GM12878 (cell line): Measurements from ENCODE around the gene KRT82. TPM values are rescaled to one million over a fixed set of nuclear protein-coding genes. Genes with fewer than 3 reads are reported as not detected.

Experiments
- ATAC-seq: fragments of 200-7000 bp; cut with Tn5 transposase; 3 replicates; pipeline ENCODE4 v1.9.1; 2020; ENCODE audit warnings: mild to moderate bottlenecking, moderate library complexity
- BruUV-seq: library from RNA; stranded (reverse); fragments of 400-500 nt; replicated peaks from 2 replicates; lab custom pipeline; 2021; lab: Mats Ljungman, UMichigan
- CTCF ChIA-PET: fragments of 300-600 bp; sonication (Branson Sonifier 250); formaldehyde crosslinking; extraction: SDS; loops from one replicate; lab custom pipeline; 2021; ENCODE audit warnings: inconsistent platforms; lab: Yijun Ruan, JAX
- POLR2A ChIA-PET: fragments of 350-600 bp; formaldehyde crosslinking; extraction: SDS; loops from one replicate; lab custom pipeline; 2021; ENCODE audit warnings: inconsistent platforms; lab: Charles Lee
- RAD21 ChIA-PET: fragments of 300-600 bp; sonication (Branson Sonifier 250); formaldehyde crosslinking; loops from one replicate; lab custom pipeline; 2023; ENCODE audit warnings: antibody characterized with exemption; ENCODE audit not compliant: unreplicated experiment; lab: Charles Lee
- SMC1A ChIA-PET: fragments of 300-600 bp; sonication (Branson Sonifier 250); formaldehyde crosslinking; loops from one replicate; lab custom pipeline; 2023; ENCODE audit not compliant: unreplicated experiment, uncharacterized antibody; lab: Charles Lee
- DNase-seq: peaks from one replicate; pipeline ENCODE4 v3.0.0-alpha.2; 2011; ENCODE audit warnings: low read depth, low spot score
- FAIRE-seq: peaks from 3 replicates; lab custom pipeline; 2011; peaks lifted over from hg19 to GRCh38; lab: Jason Lieb, UNC
- H2AFZ ChIP-seq: 2 replicates; pipeline ENCODE4 v1.6.0; 2011; ENCODE audit warnings: low read depth, low read length, control low read depth; ENCODE audit not compliant: control insufficient read depth
- H3K27ac ChIP-seq: 2 replicates; pipeline ENCODE4 v1.5.1; 2011; ENCODE audit warnings: control low read depth; ENCODE audit not compliant: control insufficient read depth, insufficient read depth
- H3K27me3 ChIP-seq, 2 experiments: replicated peaks in 1 of 2; 2 replicates each; pipeline versions ENCODE4 v1.6.0 to v1.6.1; 2011; ENCODE audit warnings: low read length in 1 of 2; ENCODE audit not compliant: control insufficient read depth in 2 of 2, insufficient read depth in 2 of 2
- H3K36me3 ChIP-seq, 2 experiments: 2 replicates each; pipeline ENCODE4 v1.5.1; 2011; ENCODE audit warnings: low read length in 1 of 2; ENCODE audit not compliant: control insufficient read depth in 2 of 2, insufficient read depth in 2 of 2
- H3K4me1 ChIP-seq: 2 replicates; pipeline ENCODE4 v1.6.1; 2011; ENCODE audit warnings: mild to moderate bottlenecking, low read length, moderate library complexity, mixed read lengths; ENCODE audit not compliant: control insufficient read depth, insufficient read depth
- H3K4me2 ChIP-seq: 2 replicates; pipeline ENCODE4 v1.6.0; 2011; ENCODE audit warnings: control low read depth; ENCODE audit not compliant: control insufficient read depth, insufficient read depth
- H3K4me3 ChIP-seq: fragments of 200-600 bp; sonication (generic); 2 replicates; pipeline ENCODE4 v1.5.1; 2016
- H3K79me2 ChIP-seq: 2 replicates; pipeline ENCODE4 v1.6.0; 2011; ENCODE audit warnings: low read length; ENCODE audit not compliant: control insufficient read depth, insufficient read depth
- H3K9ac ChIP-seq: 2 replicates; pipeline ENCODE4 v1.8.0; 2011; ENCODE audit warnings: low read length, control low read depth, mixed read lengths; ENCODE audit not compliant: control insufficient read depth, insufficient read depth
- H3K9me3 ChIP-seq: replicated peaks from 3 replicates; pipeline ENCODE4 v1.5.1; 2011; ENCODE audit warnings: mild to moderate bottlenecking, low read length; ENCODE audit not compliant: control insufficient read depth, insufficient read depth
- H4K20me1 ChIP-seq: 2 replicates; pipeline ENCODE4 v1.6.0; 2011; ENCODE audit not compliant: control insufficient read depth, insufficient read depth
- CHD1 ChIP-seq: IDR thresholded peaks from 2 replicates; pipeline ENCODE4 v1.6.1; 2012; ENCODE audit warnings: low read depth, low read length, improper control_type of control experiment
- CHD4 ChIP-seq: fragments of 200-600 bp; sonication (generic); IDR thresholded peaks from 2 replicates; pipeline ENCODE4 v1.6.1; 2016; ENCODE audit warnings: mild to moderate bottlenecking
- JUND ChIP-seq: IDR thresholded peaks from 2 replicates; pipeline ENCODE4 v1.6.1; 2012; ENCODE audit warnings: low read depth, mild to moderate bottlenecking, low read length, improper control_type of control experiment, moderate library complexity
- MXI1 ChIP-seq: fragments of 150-350 bp; IDR thresholded peaks from 2 replicates; pipeline ENCODE4 v1.6.1; 2011; ENCODE audit warnings: low read depth, mild to moderate bottlenecking, inconsistent platforms, low read length, improper control_type of control experiment
- NR2C1 ChIP-seq: fragments of 450-650 bp; IDR thresholded peaks from 2 replicates; pipeline ENCODE4 v1.6.1; 2017; ENCODE audit warnings: antibody characterized with exemption, mild to moderate bottlenecking, moderate library complexity
- RAD51 ChIP-seq: fragments of 450-650 bp; IDR thresholded peaks from 2 replicates; pipeline ENCODE4 v1.6.1; 2016; ENCODE audit warnings: moderate library complexity, mild to moderate bottlenecking, inconsistent platforms
- STAT3 ChIP-seq: IDR thresholded peaks from 2 replicates; pipeline ENCODE4 v1.6.1; 2011; ENCODE audit warnings: low read depth, low read length, improper control_type of control experiment
- SUZ12 ChIP-seq: fragments of 200-600 bp; sonication (generic); IDR thresholded peaks from one replicate; pipeline ENCODE4 v1.6.1; 2018; ENCODE audit warnings: antibody characterized with exemption, mild to moderate bottlenecking; ENCODE audit not compliant: unreplicated experiment
- TBL1XR1 ChIP-seq: IDR thresholded peaks from 2 replicates; pipeline ENCODE4 v1.6.1; 2012; ENCODE audit warnings: low read depth, low read length, improper control_type of control experiment
- ZNF207 ChIP-seq: fragments of 450-650 bp; IDR thresholded peaks from 2 replicates; pipeline ENCODE4 v1.6.1; 2014; ENCODE audit warnings: antibody characterized with exemption, mild to moderate bottlenecking, borderline replicate concordance
- ZNF687 ChIP-seq: fragments of 450-650 bp; IDR thresholded peaks from 2 replicates; pipeline ENCODE4 v1.6.1; 2017; ENCODE audit warnings: mild to moderate bottlenecking, moderate library complexity
- WGBS: methylation state at CpG from one replicate; pipeline ENCODE4 v1.1.6; 2016; ENCODE audit warnings: low lambda C conversion rate; ENCODE audit not compliant: insufficient replicate concordance, insufficient coverage; ENCODE audit errors: missing lambda C conversion rate; 5-methylcytosine and 5-hydroxymethylcytosine counted together
- in situ Hi-C: fragments of 300-500 bp; cut with MboI; formaldehyde crosslinking; loops from 9 replicates; pipeline ENCODE4 v1.14.3; 2018; ENCODE audit warnings: mixed read lengths
- intact Hi-C: fragments of 100-400 bp; cut with micrococcal nuclease; formaldehyde crosslinking; loops from one replicate; pipeline ENCODE4 v1.14.2; 2022; ENCODE audit not compliant: unreplicated experiment
- polyA plus RNA-seq, 11 experiments: library from polyadenylated mRNA; depleted of rRNA in 4 of 11; unstranded in 6 of 11; stranded (reverse) in 5 of 11; fragments of >200 nt; fragmentation: Nextera tagmentation in 4 of 11; fragmentation: Illumina TruSeq in 1 of 11; extraction: Ambion mirVana in 4 of 11; extraction: Trizol in 1 of 11; gene quantifications; 1 replicate in 1 of 11; 2 replicates in 10 of 11; pipeline versions ENCODE4 v1.2.1 to v1.2.3, GENCODE V29; 2011 to 2016; ENCODE audit warnings: inconsistent platforms in 2 of 11, missing spikeins in 2 of 11, low read depth in 1 of 11
- total RNA-seq, 4 experiments: library from RNA; depleted of rRNA in 3 of 4; stranded (reverse); fragments of >200 nt in 3 of 4; fragmentation: Illumina TruSeq in 1 of 4; extraction: Trizol in 1 of 4; gene quantifications; 2 replicates each; pipeline versions ENCODE4 v1.2.1 to v1.2.3, GENCODE V29; 2013 to 2021
- TF ChIP-seq, protein P1 (sequence below): IDR thresholded peaks from 2 replicates; pipeline ENCODE4 v1.6.1; 2012; ENCODE audit warnings: improper control_type of control experiment, low read depth, low read length; ENCODE audit not compliant: insufficient replicate concordance

The KRT82 gene
- total and polyA plus RNA-seq, 10 of the 15 experiments (the other 5 are each of a cell fraction or from before 2014, with no cell fraction given) = not detected

GRCh38 chr12:52413782-52414345 lies 7.7 kb upstream of the KRT82 start:
- no TSS peak for BruUV-seq

More at GRCh38 chr12:52413782-52414345, 7.7 kb upstream of the KRT82 start:
- no peaks in the 10 kb centered on the region for H3K79me2 ChIP-seq
- ChIA-PET RAD21 (no interaction called here), SMC1A (interaction anchor here (1.0 kb wide), 1 partner anchor 14 kb away, joined by 4 read pairs; no protein-coding TSS in a partner anchor), POLR2A (no interaction called here), CTCF (interaction anchor here (1.1 kb wide), 1 partner anchor 33 kb away, joined by 3 read pairs; no protein-coding TSS in a partner anchor)
- H3K4me1 ChIP-seq = no peaks in the 10 kb centered on the region
- no peaks in the 10 kb centered on the region for H3K36me3 ChIP-seq
- no peaks in the 10 kb centered on the region for H3K9me3 ChIP-seq
- no peak overlapping the region for H3K4me3 ChIP-seq
- FAIRE-seq = no peak
- TF ChIP-seq TBL1XR1 = no peak
- TF ChIP-seq MXI1 = no peak
- no peak for TF ChIP-seq NR2C1
- TF ChIP-seq SUZ12 = no peak
- TF ChIP-seq JUND = no peak
- TF ChIP-seq, protein P1, sequence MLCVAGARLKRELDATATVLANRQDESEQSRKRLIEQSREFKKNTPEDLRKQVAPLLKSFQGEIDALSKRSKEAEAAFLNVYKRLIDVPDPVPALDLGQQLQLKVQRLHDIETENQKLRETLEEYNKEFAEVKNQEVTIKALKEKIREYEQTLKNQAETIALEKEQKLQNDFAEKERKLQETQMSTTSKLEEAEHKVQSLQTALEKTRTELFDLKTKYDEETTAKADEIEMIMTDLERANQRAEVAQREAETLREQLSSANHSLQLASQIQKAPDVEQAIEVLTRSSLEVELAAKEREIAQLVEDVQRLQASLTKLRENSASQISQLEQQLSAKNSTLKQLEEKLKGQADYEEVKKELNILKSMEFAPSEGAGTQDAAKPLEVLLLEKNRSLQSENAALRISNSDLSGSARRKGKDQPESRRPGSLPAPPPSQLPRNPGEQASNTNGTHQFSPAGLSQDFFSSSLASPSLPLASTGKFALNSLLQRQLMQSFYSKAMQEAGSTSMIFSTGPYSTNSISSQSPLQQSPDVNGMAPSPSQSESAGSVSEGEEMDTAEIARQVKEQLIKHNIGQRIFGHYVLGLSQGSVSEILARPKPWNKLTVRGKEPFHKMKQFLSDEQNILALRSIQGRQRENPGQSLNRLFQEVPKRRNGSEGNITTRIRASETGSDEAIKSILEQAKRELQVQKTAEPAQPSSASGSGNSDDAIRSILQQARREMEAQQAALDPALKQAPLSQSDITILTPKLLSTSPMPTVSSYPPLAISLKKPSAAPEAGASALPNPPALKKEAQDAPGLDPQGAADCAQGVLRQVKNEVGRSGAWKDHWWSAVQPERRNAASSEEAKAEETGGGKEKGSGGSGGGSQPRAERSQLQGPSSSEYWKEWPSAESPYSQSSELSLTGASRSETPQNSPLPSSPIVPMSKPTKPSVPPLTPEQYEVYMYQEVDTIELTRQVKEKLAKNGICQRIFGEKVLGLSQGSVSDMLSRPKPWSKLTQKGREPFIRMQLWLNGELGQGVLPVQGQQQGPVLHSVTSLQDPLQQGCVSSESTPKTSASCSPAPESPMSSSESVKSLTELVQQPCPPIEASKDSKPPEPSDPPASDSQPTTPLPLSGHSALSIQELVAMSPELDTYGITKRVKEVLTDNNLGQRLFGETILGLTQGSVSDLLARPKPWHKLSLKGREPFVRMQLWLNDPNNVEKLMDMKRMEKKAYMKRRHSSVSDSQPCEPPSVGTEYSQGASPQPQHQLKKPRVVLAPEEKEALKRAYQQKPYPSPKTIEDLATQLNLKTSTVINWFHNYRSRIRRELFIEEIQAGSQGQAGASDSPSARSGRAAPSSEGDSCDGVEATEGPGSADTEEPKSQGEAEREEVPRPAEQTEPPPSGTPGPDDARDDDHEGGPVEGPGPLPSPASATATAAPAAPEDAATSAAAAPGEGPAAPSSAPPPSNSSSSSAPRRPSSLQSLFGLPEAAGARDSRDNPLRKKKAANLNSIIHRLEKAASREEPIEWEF = no peak
- TF ChIP-seq RAD51 = no peak
- TF ChIP-seq STAT3 = no peak
- TF ChIP-seq CHD1 = no peak
- no peak for TF ChIP-seq ZNF687
- no peak for TF ChIP-seq ZNF207
- TF ChIP-seq CHD4 = no peak
- no peaks in the 10 kb centered on the region for H4K20me1 ChIP-seq
- no peaks in the 10 kb centered on the region; a peak in 1 of 4 replicates for H3K27me3 ChIP-seq
- WGBS = 22% methylated on average over 8 of the region's 8 CpGs
- intact Hi-C loops = no loop called here
- DNase-seq = no peak
- in situ Hi-C loops = no loop called here
- no peak overlapping the region for H3K27ac ChIP-seq
- no peak overlapping the region for H3K4me2 ChIP-seq
- H2AFZ ChIP-seq = no peak overlapping the region
- ATAC-seq = no peak
- no peak overlapping the region for H3K9ac ChIP-seq
